ENCODE measurements around the gene ZKSCAN3.

ZKSCAN3 gene

DNA sequence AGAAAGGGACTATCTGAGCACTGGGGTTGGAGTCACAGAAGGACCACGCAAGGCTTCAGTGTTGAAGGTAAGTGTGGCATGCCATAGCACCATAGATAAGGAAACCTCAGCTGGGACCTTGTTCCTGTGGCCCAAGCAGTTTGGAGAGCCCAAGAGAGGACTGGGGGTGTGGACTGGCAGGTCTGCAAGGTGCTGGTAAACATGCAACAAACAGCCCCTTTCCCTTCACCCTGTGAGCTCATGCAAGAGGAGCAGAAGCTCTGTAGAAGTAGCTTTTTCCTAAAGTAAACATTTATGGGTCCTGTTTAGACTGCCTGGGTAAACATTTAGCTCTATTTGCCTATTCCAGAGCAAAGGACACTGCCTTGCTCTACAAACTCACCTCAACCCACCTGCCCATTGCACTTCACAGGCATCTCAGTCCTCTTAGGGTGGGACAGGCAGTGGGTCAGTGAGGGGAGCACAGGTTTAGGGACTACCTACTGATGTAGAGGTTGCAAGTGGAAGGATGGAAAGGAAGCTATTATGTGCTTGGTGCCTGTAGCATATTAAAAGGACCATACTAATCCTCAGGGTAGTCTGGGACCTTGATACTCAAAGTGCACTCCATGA lies 25.8 kb upstream of the ZKSCAN3 start:
- H3K4me3 ChIP-seq (ENCODE audit: low read depth, low read length): no peak overlapping the region
- no peak for DNase-seq (ENCODE audit: low read depth)
- TF ChIP-seq, protein P1, sequence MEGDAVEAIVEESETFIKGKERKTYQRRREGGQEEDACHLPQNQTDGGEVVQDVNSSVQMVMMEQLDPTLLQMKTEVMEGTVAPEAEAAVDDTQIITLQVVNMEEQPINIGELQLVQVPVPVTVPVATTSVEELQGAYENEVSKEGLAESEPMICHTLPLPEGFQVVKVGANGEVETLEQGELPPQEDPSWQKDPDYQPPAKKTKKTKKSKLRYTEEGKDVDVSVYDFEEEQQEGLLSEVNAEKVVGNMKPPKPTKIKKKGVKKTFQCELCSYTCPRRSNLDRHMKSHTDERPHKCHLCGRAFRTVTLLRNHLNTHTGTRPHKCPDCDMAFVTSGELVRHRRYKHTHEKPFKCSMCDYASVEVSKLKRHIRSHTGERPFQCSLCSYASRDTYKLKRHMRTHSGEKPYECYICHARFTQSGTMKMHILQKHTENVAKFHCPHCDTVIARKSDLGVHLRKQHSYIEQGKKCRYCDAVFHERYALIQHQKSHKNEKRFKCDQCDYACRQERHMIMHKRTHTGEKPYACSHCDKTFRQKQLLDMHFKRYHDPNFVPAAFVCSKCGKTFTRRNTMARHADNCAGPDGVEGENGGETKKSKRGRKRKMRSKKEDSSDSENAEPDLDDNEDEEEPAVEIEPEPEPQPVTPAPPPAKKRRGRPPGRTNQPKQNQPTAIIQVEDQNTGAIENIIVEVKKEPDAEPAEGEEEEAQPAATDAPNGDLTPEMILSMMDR (conservative IDR thresholded peaks at IDR 0.05; ENCODE audit: low read depth, low read length): no peak

DNA sequence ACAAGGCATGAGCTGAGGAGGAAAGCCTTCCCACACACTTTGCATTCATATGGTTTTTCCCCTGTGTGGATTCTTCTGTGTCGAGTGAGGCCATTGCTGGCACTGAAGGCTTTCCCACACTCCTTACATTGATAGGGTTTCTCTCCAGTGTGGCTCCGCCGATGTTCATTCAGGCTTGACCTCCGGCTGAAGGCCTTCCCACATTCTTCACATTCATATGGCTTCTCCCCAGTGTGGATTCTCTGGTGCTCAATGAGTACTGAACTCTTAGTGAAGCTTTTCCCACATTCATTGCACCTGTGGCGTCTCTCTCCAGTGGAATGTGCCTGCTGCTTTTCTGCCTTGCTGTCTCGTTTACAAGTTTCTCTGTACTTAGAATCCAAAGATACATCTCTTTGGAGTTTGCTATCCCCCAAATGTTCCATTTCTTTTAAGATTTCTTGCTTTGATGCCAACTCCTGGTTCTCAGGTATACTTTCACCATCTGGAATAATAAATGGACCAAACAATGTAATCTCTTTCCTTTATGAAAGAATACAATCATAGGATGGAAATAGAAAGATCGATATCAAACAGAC lies 23.3 kb upstream of the ZKSCAN3 start:
- TF ChIP-seq, protein P1 (conservative IDR thresholded peaks at IDR 0.05; ENCODE audit: low read depth, low read length): no peak
- H3K4me3 ChIP-seq (ENCODE audit: low read depth, low read length): no peak overlapping the region
- no peak for DNase-seq (ENCODE audit: low read depth)

DNA sequence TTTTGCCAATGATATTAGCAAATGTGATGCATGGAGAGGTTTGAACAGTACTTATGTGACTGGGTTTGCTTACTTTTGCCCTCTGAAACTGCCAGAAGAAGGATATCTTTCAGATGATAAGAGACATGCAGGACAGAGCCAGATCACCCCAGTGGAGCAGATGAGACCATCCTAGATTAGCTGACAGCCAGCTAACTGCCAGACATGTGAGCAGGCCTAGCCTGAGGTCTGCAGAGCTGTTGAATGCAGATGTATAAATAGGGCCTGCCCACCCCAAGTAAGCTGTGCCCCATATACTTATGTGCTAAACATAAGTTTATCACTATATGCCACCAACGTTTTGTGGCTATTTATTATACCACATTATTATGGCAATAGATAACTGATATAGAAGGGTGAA lies 19.7 kb upstream of the ZKSCAN3 start:
- no peak for DNase-seq (ENCODE audit: low read depth)
- TF ChIP-seq, protein P1 (conservative IDR thresholded peaks at IDR 0.05; ENCODE audit: low read depth, low read length): no peak
- no peak overlapping the region for H3K4me3 ChIP-seq (ENCODE audit: low read depth, low read length)

DNA sequence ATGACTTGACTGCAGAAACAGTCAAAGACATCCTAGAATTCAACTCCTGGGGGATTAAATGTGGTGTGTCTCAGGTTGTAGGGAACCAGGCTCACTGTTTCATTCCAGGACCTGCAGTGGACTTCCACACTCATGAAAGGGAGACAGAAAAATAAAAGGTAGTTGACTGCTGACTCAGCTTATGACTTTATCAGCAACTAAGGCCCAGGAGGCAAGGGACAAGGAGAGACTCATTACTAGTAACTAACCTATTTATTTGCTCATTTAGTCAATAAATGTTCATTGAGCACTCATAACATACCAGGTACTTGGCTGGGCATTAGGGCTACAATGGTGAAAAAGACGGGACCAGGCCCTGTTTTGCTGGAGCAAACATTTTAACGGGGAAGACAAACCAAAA lies 16.7 kb upstream of the ZKSCAN3 start:
- no peak overlapping the region for H3K4me3 ChIP-seq (ENCODE audit: low read depth, low read length)
- TF ChIP-seq, protein P1 (conservative IDR thresholded peaks at IDR 0.05; ENCODE audit: low read depth, low read length): no peak
- DNase-seq (ENCODE audit: low read depth): no peak

DNA sequence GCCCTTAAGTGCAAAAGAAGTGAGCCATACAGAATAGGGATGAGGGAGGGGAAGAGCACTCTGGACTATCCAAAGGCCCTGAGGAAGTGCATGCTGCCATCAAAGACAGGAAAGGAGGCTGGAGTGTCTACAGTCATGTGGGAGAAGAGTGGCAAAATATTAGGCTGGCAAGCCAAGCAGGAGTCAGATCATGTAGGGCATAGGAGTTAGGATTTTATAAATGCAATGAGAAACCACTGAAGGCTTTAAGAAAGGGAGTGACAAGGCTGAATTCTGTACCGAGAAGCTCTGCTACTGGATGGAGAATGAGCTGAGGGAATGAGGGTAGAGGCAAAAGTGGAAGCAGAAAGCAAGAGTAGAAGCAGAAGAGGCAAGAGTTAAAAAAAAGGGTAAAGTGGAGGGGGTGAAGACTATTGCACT lies 16.1 kb upstream of the ZKSCAN3 start:
- no peak for DNase-seq (ENCODE audit: low read depth)
- no peak overlapping the region for H3K4me3 ChIP-seq (ENCODE audit: low read depth, low read length)
- TF ChIP-seq, protein P1 (conservative IDR thresholded peaks at IDR 0.05; ENCODE audit: low read depth, low read length): no peak

DNA sequence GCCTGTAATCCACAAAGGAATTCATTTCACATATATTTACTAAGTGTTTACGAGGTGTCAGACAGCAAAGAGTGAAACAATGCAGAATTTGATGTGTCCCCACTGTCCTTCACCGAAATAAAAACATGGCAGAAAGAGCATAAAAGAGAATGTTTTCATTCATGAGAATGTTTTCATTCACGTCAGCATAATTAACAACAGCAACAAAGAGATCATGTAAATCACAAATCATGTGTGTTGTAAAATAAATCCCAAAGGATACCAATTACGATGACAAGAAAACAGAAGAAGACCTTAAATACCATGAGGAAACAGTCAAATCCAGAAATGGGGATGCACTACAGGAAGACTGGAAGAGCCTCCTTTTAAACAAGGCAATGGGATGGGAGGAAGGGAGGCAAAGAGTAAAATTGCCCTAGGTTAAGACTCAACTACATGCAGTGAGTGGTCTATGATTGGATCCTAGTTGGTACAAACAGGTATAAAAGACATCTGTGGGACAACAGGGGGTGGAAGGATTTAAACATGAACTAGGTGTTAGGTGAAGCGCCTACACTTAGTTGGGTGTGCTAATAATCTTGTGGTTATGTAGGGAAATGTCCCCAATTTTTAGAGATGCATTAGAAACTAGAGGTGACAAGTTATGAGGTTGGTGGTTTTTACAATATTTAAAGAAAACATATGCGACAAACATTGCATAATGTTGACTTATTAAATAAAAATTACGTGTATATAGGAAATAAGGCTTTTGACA lies 15.3 kb upstream of the ZKSCAN3 start:
- H3K4me3 ChIP-seq (ENCODE audit: low read depth, low read length): no peak overlapping the region
- TF ChIP-seq, protein P1 (conservative IDR thresholded peaks at IDR 0.05; ENCODE audit: low read depth, low read length): no peak
- no peak for DNase-seq (ENCODE audit: low read depth)

All from choroid plexus epithelial cell (primary cell).